Panc1 (cell line): Measurements from ENCODE around the gene TRIM56. TPM values are rescaled to one million over a fixed set of nuclear protein-coding genes. Genes with fewer than 3 reads are reported as not detected.
"Not testable (repeated sequence)": the region's sequence is repeated elsewhere in the genome, so short reads cannot be mapped to it uniquely, and the experiment has no call there.

Experiments used
- ATAC-seq: fragments of 200-7000 bp; cut with Tn5 transposase; 2 replicates; pipeline ENCODE4 v1.9.1; 2020; ENCODE audit warnings: mild to moderate bottlenecking, moderate library complexity
- BruUV-seq: library from RNA; stranded (reverse); fragments of 400-500 nt; replicated peaks from 2 replicates; lab custom pipeline; 2021; lab: Mats Ljungman, UMichigan
- CTCF ChIA-PET: fragments of 300-600 bp; sonication (Branson Sonifier 250); formaldehyde crosslinking; loops from one replicate; lab custom pipeline; 2022; ENCODE audit warnings: antibody characterized with exemption; lab: Charles Lee
- POLR2A ChIA-PET: fragments of 300-600 bp; sonication (Branson Sonifier 250); formaldehyde crosslinking; loops from one replicate; lab custom pipeline; 2022; ENCODE audit warnings: antibody characterized with exemption; lab: Charles Lee
- DNase-seq: peaks from one replicate; pipeline ENCODE4 v3.0.0-alpha.2; 2010; ENCODE audit warnings: low read depth, low spot score
- H3K27ac ChIP-seq: 2 replicates; pipeline ENCODE4 v1.5.1; 2011; ENCODE audit warnings: mild to moderate bottlenecking, low read length, inconsistent platforms
- H3K27me3 ChIP-seq: fragments of 200-500 bp; sonication (Bioruptor generic); 2 replicates; pipeline ENCODE4 v1.6.0; 2014; ENCODE audit warnings: low read length, inconsistent platforms; ENCODE audit not compliant: control insufficient read depth, insufficient read depth
- H3K36me3 ChIP-seq: fragments of 200-500 bp; sonication (Bioruptor generic); 2 replicates; pipeline ENCODE4 v1.5.1; 2014; ENCODE audit warnings: inconsistent platforms, mild to moderate bottlenecking, low read length, moderate library complexity; ENCODE audit not compliant: control insufficient read depth, insufficient read depth
- H3K4me1 ChIP-seq: 2 replicates; pipeline ENCODE4 v1.5.1; 2011; ENCODE audit warnings: inconsistent platforms, mild to moderate bottlenecking, low read length, moderate library complexity; ENCODE audit not compliant: control insufficient read depth, insufficient read depth
- H3K4me3 ChIP-seq, 2 experiments: 2 replicates each; pipeline ENCODE4 v1.5.1; 2011 to 2012; ENCODE audit warnings: low read depth in 2 of 2, low read length in 2 of 2, mild to moderate bottlenecking in 2 of 2, inconsistent platforms in 1 of 2, moderate library complexity in 1 of 2
- H3K9me3 ChIP-seq: fragments of 200-500 bp; sonication (Bioruptor generic); 2 replicates; pipeline ENCODE4 v1.5.1; 2014; ENCODE audit warnings: low read depth, mild to moderate bottlenecking, inconsistent platforms, low read length, moderate library complexity; ENCODE audit not compliant: control insufficient read depth, insufficient read depth
- POLR2AphosphoS5 ChIP-seq: IDR thresholded peaks from 2 replicates; pipeline ENCODE4 v1.6.1; 2012; ENCODE audit warnings: mild to moderate bottlenecking, low read depth, low read length, moderate library complexity
- SIN3A ChIP-seq: IDR thresholded peaks from 2 replicates; pipeline ENCODE4 v1.6.1; 2012; ENCODE audit warnings: low read depth, mild to moderate bottlenecking, low read length, moderate library complexity, borderline replicate concordance; ENCODE audit not compliant: insufficient read depth
- TCF7L2 ChIP-seq: IDR thresholded peaks from 2 replicates; pipeline ENCODE4 v1.6.1; 2011; ENCODE audit warnings: mild to moderate bottlenecking, low read depth, low read length, inconsistent platforms
- in situ Hi-C: cut with HindIII; loops from 2 replicates; pipeline ENCODE4 v1.10.0; 2016; ENCODE audit warnings: low sequenced_read_pairs, low pct_unique_long_range_greater_than_20kb
- intact Hi-C: fragments of 100-400 bp; cut with micrococcal nuclease; formaldehyde crosslinking; loops from one replicate; pipeline ENCODE4 v1.10.0; 2022; ENCODE audit not compliant: unreplicated experiment
- total RNA-seq: library from RNA; stranded (reverse); gene quantifications from one replicate; pipeline ENCODE4 v1.2.1, GENCODE V29; 2021; ENCODE audit not compliant: unreplicated experiment
- TF ChIP-seq, protein P1 (sequence below), 2 experiments: IDR thresholded peaks; 2 replicates each; pipeline ENCODE4 v1.6.1; 2011 to 2012; ENCODE audit warnings: low read depth in 2 of 2, control low read depth in 1 of 2, low read length in 1 of 2, mild to moderate bottlenecking in 1 of 2, moderate library complexity in 1 of 2; ENCODE audit not compliant: insufficient read depth in 1 of 2
- TF ChIP-seq, protein P2 (sequence below): fragments of 450-650 bp; IDR thresholded peaks from 2 replicates; pipeline ENCODE4 v1.5.1; 2017; ENCODE audit warnings: mild to moderate bottlenecking

The TRIM56 gene
- total RNA-seq, 1 experiment from 2014 or later = 37.4 TPM

DNA sequence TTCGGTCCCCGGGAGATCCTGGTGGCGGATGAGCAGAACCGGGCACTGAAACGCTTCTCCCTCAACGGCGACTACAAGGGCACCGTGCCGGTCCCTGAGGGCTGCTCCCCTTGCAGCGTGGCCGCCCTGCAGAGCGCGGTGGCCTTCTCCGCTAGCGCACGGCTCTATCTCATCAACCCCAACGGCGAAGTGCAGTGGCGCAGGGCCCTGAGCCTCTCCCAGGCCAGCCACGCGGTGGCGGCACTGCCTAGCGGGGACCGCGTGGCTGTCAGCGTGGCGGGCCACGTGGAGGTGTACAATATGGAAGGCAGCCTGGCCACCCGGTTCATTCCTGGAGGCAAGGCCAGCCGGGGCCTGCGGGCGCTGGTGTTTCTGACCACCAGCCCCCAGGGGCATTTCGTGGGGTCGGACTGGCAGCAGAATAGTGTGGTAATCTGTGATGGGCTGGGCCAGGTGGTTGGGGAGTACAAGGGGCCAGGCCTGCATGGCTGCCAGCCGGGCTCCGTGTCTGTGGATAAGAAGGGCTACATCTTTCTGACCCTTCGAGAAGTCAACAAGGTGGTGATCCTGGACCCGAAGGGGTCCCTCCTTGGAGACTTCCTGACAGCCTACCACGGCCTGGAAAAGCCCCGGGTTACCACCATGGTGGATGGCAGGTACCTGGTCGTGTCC, 3.7 kb downstream of the TRIM56 start:
- Histone ChIP-seq H3K4me3 (no peak overlapping the region), H3K36me3 (no peaks in the 10 kb centered on the region), H3K27ac (no peak overlapping the region), H3K9me3 (no peaks in the 10 kb centered on the region), H3K4me1 (peaks cover 22% of the 10 kb centered on the region), H3K27me3 (no peaks in the 10 kb centered on the region)
- DNase-seq = no peak
- no peak for ATAC-seq
- CTCF ChIA-PET = no interaction called here
- intact Hi-C loops (no loop called here), in situ Hi-C loops (no loop called here)
- BruUV-seq = no TSS peak
- no peak for TF ChIP-seq TCF7L2
- no peak for TF ChIP-seq POLR2AphosphoS5
- POLR2A ChIA-PET = no interaction called here

DNA sequence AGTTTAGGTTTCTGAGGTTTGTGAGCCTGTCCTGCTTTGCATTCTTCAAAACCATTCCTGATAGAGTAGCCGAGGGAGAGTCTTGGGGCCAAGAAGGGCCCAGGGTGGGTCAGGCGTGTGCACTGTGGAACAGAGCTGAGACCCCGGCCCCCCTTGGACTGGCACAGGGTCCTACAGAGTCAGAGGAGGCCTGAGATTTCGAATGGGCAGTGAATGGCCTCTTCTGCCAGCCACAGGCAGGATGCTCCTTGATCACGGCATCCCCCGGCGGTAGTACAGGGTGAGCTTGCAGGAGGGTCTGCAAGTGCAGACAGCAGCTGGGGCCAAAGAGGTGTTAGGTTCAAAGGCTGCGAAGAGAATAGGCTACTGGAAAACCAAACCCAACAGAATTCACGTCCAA, 4.6 kb downstream of the TRIM56 start:
- no peaks in the 10 kb centered on the region for H3K9me3 ChIP-seq
- H3K27ac ChIP-seq = no peak overlapping the region
- BruUV-seq = TSS peak; percentile 52
- TF ChIP-seq, protein P1, sequence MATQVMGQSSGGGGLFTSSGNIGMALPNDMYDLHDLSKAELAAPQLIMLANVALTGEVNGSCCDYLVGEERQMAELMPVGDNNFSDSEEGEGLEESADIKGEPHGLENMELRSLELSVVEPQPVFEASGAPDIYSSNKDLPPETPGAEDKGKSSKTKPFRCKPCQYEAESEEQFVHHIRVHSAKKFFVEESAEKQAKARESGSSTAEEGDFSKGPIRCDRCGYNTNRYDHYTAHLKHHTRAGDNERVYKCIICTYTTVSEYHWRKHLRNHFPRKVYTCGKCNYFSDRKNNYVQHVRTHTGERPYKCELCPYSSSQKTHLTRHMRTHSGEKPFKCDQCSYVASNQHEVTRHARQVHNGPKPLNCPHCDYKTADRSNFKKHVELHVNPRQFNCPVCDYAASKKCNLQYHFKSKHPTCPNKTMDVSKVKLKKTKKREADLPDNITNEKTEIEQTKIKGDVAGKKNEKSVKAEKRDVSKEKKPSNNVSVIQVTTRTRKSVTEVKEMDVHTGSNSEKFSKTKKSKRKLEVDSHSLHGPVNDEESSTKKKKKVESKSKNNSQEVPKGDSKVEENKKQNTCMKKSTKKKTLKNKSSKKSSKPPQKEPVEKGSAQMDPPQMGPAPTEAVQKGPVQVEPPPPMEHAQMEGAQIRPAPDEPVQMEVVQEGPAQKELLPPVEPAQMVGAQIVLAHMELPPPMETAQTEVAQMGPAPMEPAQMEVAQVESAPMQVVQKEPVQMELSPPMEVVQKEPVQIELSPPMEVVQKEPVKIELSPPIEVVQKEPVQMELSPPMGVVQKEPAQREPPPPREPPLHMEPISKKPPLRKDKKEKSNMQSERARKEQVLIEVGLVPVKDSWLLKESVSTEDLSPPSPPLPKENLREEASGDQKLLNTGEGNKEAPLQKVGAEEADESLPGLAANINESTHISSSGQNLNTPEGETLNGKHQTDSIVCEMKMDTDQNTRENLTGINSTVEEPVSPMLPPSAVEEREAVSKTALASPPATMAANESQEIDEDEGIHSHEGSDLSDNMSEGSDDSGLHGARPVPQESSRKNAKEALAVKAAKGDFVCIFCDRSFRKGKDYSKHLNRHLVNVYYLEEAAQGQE (IDR thresholded peaks at IDR 0.05; ENCODE audit: insufficient read depth in 1 of 2, low read depth in 2 of 2, low read length in 1 of 2) = no peak
- TF ChIP-seq, protein P2, sequence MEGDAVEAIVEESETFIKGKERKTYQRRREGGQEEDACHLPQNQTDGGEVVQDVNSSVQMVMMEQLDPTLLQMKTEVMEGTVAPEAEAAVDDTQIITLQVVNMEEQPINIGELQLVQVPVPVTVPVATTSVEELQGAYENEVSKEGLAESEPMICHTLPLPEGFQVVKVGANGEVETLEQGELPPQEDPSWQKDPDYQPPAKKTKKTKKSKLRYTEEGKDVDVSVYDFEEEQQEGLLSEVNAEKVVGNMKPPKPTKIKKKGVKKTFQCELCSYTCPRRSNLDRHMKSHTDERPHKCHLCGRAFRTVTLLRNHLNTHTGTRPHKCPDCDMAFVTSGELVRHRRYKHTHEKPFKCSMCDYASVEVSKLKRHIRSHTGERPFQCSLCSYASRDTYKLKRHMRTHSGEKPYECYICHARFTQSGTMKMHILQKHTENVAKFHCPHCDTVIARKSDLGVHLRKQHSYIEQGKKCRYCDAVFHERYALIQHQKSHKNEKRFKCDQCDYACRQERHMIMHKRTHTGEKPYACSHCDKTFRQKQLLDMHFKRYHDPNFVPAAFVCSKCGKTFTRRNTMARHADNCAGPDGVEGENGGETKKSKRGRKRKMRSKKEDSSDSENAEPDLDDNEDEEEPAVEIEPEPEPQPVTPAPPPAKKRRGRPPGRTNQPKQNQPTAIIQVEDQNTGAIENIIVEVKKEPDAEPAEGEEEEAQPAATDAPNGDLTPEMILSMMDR = no peak
- TF ChIP-seq SIN3A (no peak), TCF7L2 (no peak), POLR2AphosphoS5 (no peak)
- intact Hi-C loops = no loop called here
- in situ Hi-C loops = no loop called here
- DNase-seq (no peak), ATAC-seq (no peak)
- ChIA-PET POLR2A (no interaction called here), CTCF (no interaction called here)
- no peaks in the 10 kb centered on the region for H3K36me3 ChIP-seq
- H3K4me3 ChIP-seq = no peak overlapping the region
- H3K27me3 ChIP-seq = no peaks in the 10 kb centered on the region
- peaks cover 28% of the 10 kb centered on the region for H3K4me1 ChIP-seq

DNA sequence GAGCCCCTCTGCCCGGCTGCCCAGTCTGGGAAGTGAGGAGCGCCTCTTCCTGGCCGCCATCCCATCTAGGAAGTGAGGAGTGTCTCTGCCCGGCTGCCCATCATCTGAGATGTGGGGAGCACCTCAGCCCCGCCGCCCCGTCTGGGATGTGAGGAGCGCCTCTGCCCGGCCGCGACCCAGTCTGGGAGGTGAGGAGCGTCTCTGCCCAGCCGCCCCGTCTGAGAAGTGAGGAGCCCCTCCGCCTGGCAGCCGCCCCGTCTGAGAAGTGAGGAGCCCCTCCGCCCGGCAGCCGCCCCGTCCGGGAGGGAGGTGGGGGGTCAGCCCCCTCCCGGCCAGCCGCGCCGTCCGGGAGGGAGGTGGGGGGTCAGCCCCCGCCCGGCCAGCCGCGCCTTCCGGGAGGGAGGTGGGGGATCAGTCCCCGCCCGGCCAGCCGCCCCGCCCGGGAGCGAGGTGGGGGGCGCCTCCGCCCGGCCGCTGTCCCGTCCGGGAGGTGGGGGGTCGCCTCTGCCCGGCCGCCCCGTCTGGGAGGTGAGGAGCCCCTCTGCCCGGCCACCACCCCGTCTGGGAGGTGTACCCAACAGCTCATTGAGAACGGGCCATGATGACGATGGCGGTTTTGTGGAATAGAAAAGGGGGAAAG, 7.1 kb downstream of the TRIM56 start:
- BruUV-seq, intact Hi-C loops, CTCF ChIA-PET, ATAC-seq, in situ Hi-C loops, DNase-seq, H3K4me3 ChIP-seq, H3K9me3 ChIP-seq, POLR2A ChIA-PET, H3K27ac ChIP-seq, H3K27me3 ChIP-seq, H3K36me3 ChIP-seq: not testable (repeated sequence)
- H3K4me1 ChIP-seq = peaks cover 30% of the 10 kb centered on the region
